ENCODE data around the gene RNASE2.
"Not testable (repeated sequence)": the region's sequence is repeated elsewhere in the genome, so short reads cannot be mapped to it uniquely, and the experiment has no call there.

The RNASE2 gene

DNA sequence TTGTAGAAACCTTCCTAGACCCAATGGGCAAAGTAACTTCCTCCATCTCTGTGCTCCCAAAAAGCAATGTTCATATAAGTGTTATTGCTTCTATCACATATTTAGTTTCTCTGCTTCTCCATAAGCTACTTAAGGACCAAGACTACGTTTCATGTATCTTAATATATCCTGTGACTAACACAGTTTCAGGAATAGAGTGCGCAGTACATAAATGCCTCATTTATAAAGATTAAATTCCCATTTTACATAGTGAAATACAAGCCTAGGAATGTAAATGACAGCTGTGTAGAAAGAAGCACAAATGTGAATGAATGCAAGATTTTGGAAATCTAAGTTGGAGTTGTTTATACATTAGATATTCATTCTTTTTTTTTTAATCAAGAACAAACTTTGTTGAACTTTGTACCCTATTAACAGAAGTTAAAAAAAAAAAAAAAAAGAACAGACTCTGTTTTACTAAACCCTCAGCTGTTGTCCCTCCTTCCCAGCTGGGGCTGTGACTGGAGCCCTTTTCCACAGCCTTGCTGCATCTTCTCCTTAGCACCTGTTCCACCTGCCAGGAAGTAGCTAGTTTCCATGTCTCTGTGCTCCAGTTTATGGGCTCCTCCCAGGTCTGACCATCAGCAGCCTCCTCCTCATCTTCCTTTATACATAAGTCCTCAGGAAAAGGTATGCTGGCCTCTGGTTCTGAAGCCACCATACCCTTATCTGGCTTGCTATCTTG, 27.5 kb downstream of the RNASE2 start:
- DNase-seq, result no peak

GRCh38 chr14:20985650-20986049, 30.4 kb downstream of the RNASE2 start:
- DNase-seq, result not testable (repeated sequence)

- peak; percentile 94 for DNase-seq
These were observed 31.5 kb downstream of the RNASE2 start for GRCh38 chr14:20986811-20987210.

GRCh38 chr14:20988717-20989470, 33.6 kb downstream of the RNASE2 start:
- no peak for DNase-seq

DNA sequence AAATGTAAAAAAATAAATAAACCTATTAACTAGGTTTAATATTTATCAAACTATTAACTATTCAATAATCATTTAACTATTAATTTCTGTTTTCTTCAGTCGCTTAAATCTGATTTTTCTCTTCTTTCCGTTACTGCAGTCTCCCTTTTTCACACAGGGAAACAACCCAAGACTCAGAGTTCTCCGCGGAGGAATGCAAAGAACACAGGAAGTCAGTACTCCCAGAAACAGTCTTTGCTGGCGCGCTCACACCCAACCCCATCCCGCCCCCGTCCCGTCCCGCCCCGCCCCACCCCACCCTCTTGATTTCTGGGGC, 34.1 kb downstream of the RNASE2 start:
- no peak for DNase-seq

- DNase-seq, result peak; percentile 98
These were observed 34.7 kb downstream of the RNASE2 start, which contains the start of gene METTL17 for GRCh38 chr14:20989787-20990600. METTL17 (plus strand) TSS chr14:20989980; CDS start chr14:20990003, 23 bp downstream.

DNA sequence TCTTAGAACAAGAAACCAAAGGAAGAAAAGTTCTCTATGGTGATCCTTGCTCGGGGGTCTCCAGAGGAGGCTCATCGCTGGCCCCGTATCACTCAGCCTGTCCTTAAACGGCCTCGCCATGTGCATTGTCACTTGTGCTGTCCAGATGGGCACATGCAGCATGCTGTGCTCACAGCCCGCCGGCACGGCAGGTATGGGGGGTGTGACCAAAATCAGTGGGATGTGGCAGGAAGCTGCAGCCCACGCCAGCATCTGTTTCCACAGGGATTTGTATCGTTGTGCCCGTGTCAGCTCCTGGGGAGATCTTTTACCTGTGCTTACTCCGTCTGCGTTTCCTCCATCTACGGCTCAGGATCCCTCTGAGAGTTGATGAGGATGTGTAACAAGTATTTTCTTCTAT, 41.2 kb downstream of the RNASE2 start:
- no peak for DNase-seq

GRCh38 chr14:20997115-20997514, 41.8 kb downstream of the RNASE2 start:
- no peak for DNase-seq

- DNase-seq, result no peak
These were observed 42.3 kb downstream of the RNASE2 start for GRCh38 chr14:20997564-20997963.

DNA sequence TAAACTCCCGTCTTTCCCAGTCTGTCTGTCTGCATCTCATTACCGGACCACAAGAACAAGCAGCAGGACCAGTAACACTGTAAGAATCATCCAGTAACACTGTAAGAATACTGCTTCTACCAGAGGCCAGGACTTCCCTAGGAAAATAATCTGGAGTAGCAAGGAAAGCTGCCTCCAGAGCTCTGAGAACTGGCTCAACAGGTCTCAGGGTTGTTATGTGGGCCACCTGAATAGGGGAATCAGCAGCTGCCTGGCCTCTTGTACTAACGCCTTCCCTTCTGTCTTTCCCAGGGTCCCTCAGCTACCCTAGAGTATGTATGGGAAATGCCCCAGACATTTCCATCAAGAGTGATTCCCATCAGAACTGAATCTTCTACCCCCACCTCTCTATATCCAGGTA, 42.9 kb downstream of the RNASE2 start:
- no peak for DNase-seq

DNA sequence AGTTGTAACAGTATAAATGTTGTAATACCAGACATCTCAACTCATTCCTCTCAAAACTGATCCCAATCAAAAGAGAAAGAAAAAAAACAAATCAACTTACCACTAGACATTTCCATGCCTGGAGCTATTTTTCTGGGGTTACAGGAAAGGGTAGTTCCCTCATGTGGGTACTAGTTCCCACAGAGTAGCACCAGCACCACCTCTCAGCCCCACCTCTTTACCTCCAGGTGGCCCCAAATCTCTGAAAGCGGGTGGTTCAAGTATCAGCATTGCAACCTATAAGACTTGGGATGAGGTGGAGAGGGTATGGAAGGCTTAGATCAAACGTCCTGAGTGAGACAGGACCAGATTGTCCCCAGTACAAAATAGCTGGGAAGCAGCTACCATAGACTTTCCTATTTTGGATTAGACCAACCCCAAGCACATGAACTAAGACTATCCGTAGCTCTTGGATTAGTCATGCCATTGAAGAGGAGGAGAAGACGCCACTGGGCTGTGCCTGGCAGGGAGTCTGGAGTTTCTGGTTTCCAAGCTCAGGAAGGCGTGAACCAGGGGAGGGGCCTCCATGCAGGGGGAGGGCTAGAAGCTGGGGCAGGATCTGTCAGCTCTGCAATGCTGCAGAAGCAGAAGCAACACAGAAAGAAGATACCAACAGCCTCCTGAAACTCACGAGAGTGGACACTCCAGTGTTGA, 43.5 kb downstream of the RNASE2 start, which contains the start of gene SLC39A2:
Gene SLC39A2, plus strand, starts transcription at position 620 of the 693 bp plus-strand sequence. CDS start 154 bp downstream, outside the sequence.
- peak; percentile 63 for DNase-seq

GRCh38 chr14:20999591-20999990, 44.3 kb downstream of the RNASE2 start:
- DNase-seq, result no peak

- no peak for DNase-seq
These were observed 45.9 kb downstream of the RNASE2 start for GRCh38 chr14:21001218-21001617.

DNA sequence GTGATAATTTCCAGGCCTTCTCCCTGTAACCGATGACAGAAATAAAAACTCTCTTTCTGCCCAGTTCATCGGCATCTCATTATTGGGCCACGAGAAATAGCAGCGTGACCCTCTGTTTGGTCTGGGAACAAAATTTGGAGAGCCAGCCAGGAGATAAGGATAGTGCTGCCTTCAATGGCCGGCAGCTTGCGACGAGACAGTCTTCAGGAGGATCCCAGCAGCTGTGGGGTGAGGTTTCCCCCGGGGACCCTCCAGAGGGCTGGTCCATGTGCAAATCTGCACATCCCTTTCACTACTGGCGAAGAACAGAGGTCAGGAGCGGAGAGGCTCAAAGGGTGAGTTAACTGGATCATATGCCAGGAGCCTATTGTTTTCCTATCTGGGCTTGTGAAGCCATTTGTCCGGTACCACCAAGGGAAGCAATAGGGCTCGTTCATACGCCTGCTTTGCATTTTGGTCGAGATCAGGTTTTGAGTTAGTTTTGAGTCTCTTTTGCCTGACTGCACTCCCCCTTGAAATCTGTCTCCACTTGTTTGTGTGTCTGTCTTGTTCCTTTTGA, 48.6 kb downstream of the RNASE2 start:
- DNase-seq, result no peak
